Sigmoid colon (tissue), 4 donors: ENCODE measurements around the gene TTC21B.

Experiments
- EP300 ChIP-seq, 4 donors: sonication (generic); formaldehyde crosslinking; IDR thresholded peaks; one replicate each; pipeline ENCODE4 v1.6.1; 2017; ENCODE audit warnings: antibody characterized with exemption in 4 of 4
- POLR2A ChIP-seq, 2 donors: fragments of 450-650 bp; IDR thresholded peaks; one replicate each; pipeline ENCODE4 v1.6.1; 2016; ENCODE audit warnings: antibody characterized with exemption in 2 of 2, mild to moderate bottlenecking in 2 of 2, moderate library complexity in 2 of 2
- POLR2AphosphoS5 ChIP-seq, 4 donors: sonication (generic); formaldehyde crosslinking; IDR thresholded peaks; one replicate each; pipeline ENCODE4 v1.6.1; 2017; ENCODE audit warnings: antibody characterized with exemption in 4 of 4
- TF ChIP-seq, protein P1 (sequence below), 4 experiments: fragments of 450-650 bp in 3 of 4; fragments of 200-600 bp in 1 of 4; IDR thresholded peaks; one replicate each; pipeline ENCODE4 v1.5.1; 2016 to 2019; ENCODE audit warnings: antibody characterized with exemption in 4 of 4, mild to moderate bottlenecking in 3 of 4, moderate library complexity in 2 of 4

- no peak for TF ChIP-seq POLR2AphosphoS5 (IDR thresholded peaks at IDR 0.05)
- TF ChIP-seq, protein P1, sequence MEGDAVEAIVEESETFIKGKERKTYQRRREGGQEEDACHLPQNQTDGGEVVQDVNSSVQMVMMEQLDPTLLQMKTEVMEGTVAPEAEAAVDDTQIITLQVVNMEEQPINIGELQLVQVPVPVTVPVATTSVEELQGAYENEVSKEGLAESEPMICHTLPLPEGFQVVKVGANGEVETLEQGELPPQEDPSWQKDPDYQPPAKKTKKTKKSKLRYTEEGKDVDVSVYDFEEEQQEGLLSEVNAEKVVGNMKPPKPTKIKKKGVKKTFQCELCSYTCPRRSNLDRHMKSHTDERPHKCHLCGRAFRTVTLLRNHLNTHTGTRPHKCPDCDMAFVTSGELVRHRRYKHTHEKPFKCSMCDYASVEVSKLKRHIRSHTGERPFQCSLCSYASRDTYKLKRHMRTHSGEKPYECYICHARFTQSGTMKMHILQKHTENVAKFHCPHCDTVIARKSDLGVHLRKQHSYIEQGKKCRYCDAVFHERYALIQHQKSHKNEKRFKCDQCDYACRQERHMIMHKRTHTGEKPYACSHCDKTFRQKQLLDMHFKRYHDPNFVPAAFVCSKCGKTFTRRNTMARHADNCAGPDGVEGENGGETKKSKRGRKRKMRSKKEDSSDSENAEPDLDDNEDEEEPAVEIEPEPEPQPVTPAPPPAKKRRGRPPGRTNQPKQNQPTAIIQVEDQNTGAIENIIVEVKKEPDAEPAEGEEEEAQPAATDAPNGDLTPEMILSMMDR (IDR thresholded peaks at IDR 0.05), result no peak
- no peak for TF ChIP-seq EP300 (IDR thresholded peaks at IDR 0.05)
- no peak for TF ChIP-seq POLR2A (IDR thresholded peaks at IDR 0.05)
These were observed 67.0 kb downstream of the TTC21B start for GRCh38 chr2:165886487-165887146.
